D341Med (cell line): Measurements from ENCODE around the gene HK3.

Experiments
- DNase-seq: peaks from one replicate; pipeline ENCODE4 v3.0.0; 2012; ENCODE audit warnings: low spot score

Gene HK3

GRCh38 chr5:176899296-176899891 lies at the start of gene HK3:
HK3 (minus strand) TSS chr5:176899346; CDS start chr5:176896159, 3,187 bp downstream.
- no peak for DNase-seq

DNA sequence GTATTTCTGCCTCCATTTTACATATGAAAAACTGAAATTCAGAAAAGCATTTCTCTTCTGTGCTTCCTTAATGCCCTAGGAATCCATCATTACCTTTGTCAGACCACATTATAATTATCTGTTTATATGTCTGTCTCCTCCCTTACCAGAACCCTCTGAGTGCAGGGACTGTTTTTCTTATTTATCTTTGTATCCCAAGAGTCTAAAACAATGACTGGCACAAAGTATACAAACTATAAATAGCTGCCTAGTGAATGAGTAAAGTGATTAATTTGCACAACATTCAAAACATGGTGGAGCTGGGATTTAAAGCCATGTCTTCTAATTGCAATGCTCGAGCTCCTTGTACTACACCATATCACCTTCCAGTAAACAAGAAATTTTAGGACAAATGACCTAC lies 49.3 kb upstream of the HK3 start:
- no peak for DNase-seq

DNA sequence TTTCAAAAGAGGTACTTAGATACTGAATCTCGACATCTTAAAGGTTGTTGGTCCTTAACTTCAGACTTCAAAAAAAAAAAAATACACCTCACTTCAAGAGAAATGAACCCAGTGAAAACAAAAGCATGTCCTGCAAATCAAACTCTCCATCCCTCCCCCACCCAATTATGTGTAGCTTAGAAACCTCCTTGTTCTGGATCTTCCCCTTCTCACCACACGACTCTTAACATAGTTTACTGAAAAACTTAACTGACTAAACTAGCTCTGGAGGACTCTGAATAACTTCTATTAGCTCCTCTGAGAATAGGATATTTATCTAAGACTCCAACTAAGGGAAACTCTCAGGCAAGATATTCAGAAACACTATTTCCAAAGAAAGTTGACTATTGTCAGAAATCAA lies 48.7 kb upstream of the HK3 start:
- DNase-seq = no peak

DNA sequence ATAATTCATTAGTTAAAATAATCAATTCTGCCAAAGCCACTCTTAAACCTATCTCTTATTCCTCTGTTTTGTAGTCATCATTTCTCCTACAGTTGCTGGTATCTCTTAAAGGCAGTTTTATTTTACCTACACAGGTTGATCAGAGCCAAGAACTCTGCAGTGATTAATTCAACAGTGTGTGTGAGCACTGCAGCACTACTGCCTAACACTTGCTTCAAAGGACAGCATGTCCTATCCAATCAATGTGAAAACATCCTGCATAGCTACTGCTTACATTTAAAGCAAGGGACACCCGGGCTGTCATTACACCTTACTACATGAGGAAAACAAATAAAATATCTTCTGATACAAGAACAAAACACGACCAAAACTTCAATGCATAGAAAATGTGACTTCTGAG lies 45.1 kb upstream of the HK3 start:
- DNase-seq = no peak

GRCh38 chr5:176943816-176944215 lies 44.7 kb upstream of the HK3 start:
- DNase-seq = no peak

DNA sequence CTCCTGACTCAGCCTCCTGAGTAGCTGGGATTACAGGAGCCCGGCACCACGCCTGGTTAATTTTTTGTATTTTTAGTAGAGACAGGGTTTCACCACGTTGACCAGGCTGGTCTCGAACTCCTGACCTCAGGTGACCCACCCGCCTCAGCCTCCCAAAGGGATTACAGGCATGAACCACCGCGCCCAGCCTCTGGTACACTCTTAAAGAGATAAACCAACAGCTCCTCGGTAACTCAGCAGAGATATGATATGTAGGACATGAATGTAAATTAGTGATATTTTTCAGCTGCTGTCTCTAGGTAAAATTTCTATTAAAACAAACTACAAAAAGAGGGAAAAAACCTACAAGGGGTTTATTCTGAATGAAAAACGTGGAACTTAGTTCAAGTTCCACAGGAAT lies 42.8 kb upstream of the HK3 start:
- DNase-seq = no peak

DNA sequence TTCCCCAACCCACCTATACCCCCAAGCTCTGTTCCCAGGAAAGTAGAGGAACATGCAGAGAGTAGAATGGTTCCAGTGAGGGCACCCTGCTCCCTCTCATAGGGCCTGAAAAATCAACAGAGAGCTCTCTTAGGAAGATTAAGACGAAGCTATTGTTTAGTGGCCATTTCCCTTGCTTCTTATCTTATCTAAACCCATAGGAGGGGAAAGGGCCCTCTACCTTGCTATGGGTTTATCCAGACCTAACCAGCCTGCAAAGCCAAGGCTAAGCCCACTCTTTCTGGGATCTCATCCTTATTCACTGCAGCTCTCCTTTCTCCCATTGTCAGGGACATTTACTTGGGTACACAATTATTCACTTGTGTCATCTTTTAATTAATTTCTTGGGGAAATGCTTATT lies 39.3 kb upstream of the HK3 start:
- no peak for DNase-seq

DNA sequence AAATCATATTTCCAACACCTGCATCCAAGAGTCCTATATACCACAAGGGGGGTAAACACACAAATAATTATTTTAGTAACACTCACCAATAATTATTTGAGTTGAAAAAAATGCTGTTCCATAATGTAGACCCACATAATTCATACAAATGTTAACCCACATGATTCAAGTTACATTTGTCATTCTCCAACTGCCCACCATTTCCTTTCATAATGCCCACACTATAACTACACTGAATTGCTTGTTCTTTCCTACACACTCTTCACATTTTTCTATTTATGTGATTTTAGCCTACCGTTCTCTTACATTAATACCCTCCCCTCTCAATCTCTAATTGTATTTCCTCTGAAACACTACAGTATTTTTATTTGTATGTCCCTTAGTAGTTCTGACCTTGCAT lies 35.9 kb upstream of the HK3 start:
- DNase-seq = no peak

- no peak for DNase-seq
Measured at GRCh38 chr5:176934309-176934930, 35.3 kb upstream of the HK3 start.

GRCh38 chr5:176929654-176930053 lies 30.5 kb upstream of the HK3 start:
- DNase-seq = no peak

- no peak for DNase-seq
Measured at GRCh38 chr5:176927562-176927961, 28.4 kb upstream of the HK3 start.

DNA sequence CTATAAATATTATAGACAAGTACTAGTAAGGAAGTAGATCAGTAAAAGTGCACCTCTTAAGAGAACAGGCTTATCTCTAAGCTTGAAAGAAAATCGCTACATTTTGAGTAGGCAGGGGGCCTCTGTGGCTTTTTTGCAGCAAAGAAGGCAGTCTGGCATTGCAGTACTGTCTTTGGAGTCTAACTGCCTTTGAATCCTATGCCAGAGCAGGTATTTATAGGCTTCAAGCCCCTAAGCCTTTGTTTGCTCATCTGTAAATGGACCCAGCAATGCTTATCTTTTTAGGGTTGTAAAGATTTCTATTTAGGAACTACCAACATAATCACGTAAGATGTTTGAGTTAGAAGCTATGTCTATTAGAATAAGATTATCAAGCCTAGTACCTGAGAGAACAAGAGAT lies 23.7 kb upstream of the HK3 start:
- DNase-seq = no peak

DNA sequence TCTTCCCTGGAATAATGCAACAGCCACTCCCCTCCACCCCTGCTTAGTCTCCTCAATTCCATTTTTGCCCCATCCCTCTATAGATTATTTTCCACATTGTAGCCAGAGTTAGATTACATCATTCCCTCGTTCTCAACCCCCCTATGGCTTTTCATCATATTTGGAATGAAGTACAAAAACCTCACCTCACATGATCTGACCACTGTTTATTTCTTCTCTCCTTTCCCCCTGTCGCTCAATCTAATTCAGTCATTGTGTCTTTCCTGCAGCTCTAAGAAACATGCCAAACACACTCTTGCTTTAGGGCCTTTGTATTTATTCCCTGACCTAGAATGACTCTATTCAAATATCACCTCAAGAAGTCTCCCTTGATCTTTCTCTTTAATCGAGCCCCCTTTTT lies 22.6 kb upstream of the HK3 start:
- DNase-seq = no peak

DNA sequence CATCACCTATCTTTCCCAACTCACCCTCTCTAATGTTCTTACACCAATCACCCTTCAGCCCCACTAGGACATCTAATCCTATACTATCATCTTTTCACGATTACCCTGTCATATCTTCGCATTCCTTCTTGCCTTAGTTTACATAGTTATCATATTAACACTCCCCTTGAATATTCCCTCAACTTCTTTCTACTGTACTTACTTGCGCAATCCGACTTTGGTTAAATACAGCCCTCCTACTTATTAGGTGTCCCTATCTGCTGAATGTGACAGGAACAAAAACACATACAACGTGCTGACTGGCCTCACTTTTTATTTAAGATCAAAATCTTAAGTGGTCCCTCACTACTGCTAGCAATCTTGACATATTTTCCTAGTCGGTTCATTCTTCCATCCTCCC lies 19.5 kb upstream of the HK3 start:
- no peak for DNase-seq

DNA sequence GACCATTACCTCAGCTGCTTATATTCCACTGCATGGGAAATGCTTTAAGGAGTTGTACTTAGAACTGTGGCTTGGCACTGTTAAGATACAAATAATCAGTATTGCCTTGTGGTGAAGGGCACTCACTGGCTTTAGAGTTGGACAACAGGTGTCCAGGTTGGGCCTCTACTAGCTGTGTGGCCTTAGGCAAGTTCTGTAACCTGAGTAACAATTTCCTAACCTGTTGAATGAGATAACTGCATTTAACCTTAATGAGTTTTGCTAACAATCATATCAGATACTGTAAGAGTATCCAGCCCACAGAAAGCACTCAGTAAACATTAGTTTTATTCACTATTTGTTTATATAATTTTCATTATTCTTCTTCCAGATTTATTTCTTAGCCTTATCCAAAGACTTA lies 17.2 kb upstream of the HK3 start:
- DNase-seq = no peak

DNA sequence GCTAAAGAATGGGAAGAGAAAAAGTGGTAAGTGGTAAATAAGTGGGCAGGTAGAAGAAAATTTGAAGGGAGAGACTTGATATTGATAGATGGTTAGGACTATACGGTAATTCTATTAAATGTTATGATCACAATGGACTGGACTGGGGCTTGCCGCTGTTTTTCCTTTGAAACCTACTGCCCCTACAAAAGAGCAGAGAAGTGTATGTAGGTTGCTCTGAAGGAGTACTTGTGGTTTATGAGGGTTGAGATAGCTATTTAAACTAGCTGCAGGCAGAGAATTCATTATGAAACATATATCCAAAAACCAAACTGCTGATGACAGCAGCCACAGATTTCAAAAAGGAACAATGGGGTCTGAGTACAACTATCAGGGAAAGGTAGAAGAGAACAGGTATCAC lies 16.8 kb upstream of the HK3 start:
- DNase-seq = no peak

DNA sequence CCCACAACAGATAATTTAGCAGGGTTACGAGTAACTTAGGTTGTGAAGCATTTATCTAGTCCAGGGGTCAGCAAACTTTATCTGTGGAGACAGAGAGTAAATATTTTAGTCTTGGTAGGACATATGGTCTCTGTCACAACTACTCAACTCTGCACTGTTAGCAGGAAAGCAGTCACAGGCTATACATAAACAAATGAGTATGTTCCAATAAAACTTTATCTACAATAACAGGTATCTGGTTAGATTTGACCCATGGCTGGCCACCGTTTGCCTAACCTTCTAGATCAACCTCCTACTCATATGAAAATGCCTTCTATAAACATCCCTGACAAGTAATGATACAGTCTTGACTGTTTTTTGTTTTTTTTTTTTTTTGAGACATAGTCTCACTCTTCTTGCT lies 13.0 kb upstream of the HK3 start:
- no peak for DNase-seq

- DNase-seq = no peak
Measured at GRCh38 chr5:176908675-176909368, 9.7 kb upstream of the HK3 start.

- no peak for DNase-seq
Measured at GRCh38 chr5:176906796-176907195, 7.7 kb upstream of the HK3 start.

- DNase-seq = no peak
Measured at GRCh38 chr5:176906126-176906525, 7.0 kb upstream of the HK3 start.

- no peak for DNase-seq
Measured at GRCh38 chr5:176904276-176904675, 5.1 kb upstream of the HK3 start.

- DNase-seq = no peak
Measured at GRCh38 chr5:176902911-176903664, 3.9 kb upstream of the HK3 start.
